HTR-8/SVneo (cell line): ENCODE results near the gene PFDN1.
A peak's percentile ranks its signal among the peaks of the same experiment; 100 is the strongest.

Experiments
- DNase-seq: peaks from one replicate; pipeline ENCODE4 v3.0.0; 2011; ENCODE audit warnings: low spot score, mixed read lengths; ENCODE audit not compliant: insufficient read length
- FAIRE-seq: peaks from 2 replicates; lab custom pipeline; 2011; peaks lifted over from hg19 to GRCh38; lab: Jason Lieb, UNC

PFDN1 gene

GRCh38 chr5:140329739-140330481 is 27.0 kb upstream of the PFDN1 start:
- DNase-seq (no peak), FAIRE-seq (no peak)

GRCh38 chr5:140328036-140328764 is 25.3 kb upstream of the PFDN1 start:
- FAIRE-seq, result no peak
- no peak for DNase-seq

GRCh38 chr5:140327589-140327988 is 24.7 kb upstream of the PFDN1 start:
- no peak for DNase-seq
- FAIRE-seq, result no peak

- no peak for FAIRE-seq
Measured at GRCh38 chr5:140325486-140325885, 22.6 kb upstream of the PFDN1 start.

GRCh38 chr5:140324617-140325241 is 21.8 kb upstream of the PFDN1 start:
- FAIRE-seq (peak; percentile 40), DNase-seq (no peak)

More at GRCh38 chr5:140325486-140325885, 22.6 kb upstream of the PFDN1 start:
- no peak for DNase-seq

GRCh38 chr5:140324041-140324600 is 21.2 kb upstream of the PFDN1 start:
- FAIRE-seq (no peak), DNase-seq (no peak)

- FAIRE-seq (peak; percentile 66), DNase-seq (peak; percentile 79)
Measured at GRCh38 chr5:140322751-140323731, 20.1 kb upstream of the PFDN1 start.

GRCh38 chr5:140321796-140322195 is 18.9 kb upstream of the PFDN1 start:
- DNase-seq (no peak), FAIRE-seq (no peak)

GRCh38 chr5:140319833-140320232 is 16.9 kb upstream of the PFDN1 start:
- FAIRE-seq, result no peak
- no peak for DNase-seq

- DNase-seq (no peak), FAIRE-seq (no peak)
Measured at GRCh38 chr5:140318792-140319191, 15.9 kb upstream of the PFDN1 start.

- no peak for DNase-seq
- FAIRE-seq, result no peak
Measured at GRCh38 chr5:140317859-140318258, 15.0 kb upstream of the PFDN1 start.

- DNase-seq, result no peak
- FAIRE-seq, result no peak
Measured at GRCh38 chr5:140312791-140313189, 9.9 kb upstream of the PFDN1 start.

GRCh38 chr5:140312067-140312790 is 9.3 kb upstream of the PFDN1 start:
- DNase-seq (no peak), FAIRE-seq (no peak)

- DNase-seq (no peak), FAIRE-seq (no peak)
Measured at GRCh38 chr5:140311011-140311467, 8.1 kb upstream of the PFDN1 start.

- DNase-seq, result no peak
- FAIRE-seq, result no peak
Measured at GRCh38 chr5:140310434-140310833, 7.5 kb upstream of the PFDN1 start.

- no peak for FAIRE-seq
Measured at GRCh38 chr5:140309706-140310249, 6.9 kb upstream of the PFDN1 start.

GRCh38 chr5:140305471-140305870 is 2.6 kb upstream of the PFDN1 start:
- no peak for FAIRE-seq

More at GRCh38 chr5:140309706-140310249, 6.9 kb upstream of the PFDN1 start:
- DNase-seq, result no peak

GRCh38 chr5:140303966-140304365 is 1.1 kb upstream of the PFDN1 start:
- DNase-seq (no peak), FAIRE-seq (no peak)

More at GRCh38 chr5:140305471-140305870, 2.6 kb upstream of the PFDN1 start:
- DNase-seq, result no peak

GRCh38 chr5:140301136-140301535 is 1.8 kb downstream of the PFDN1 start:
- DNase-seq, result no peak
- no peak for FAIRE-seq
